ENCODE results near the gene TSPAN12. TPM values are rescaled to one million over a fixed set of nuclear protein-coding genes. Genes with fewer than 3 reads are reported as not detected.

TSPAN12 gene
- total and polyA plus RNA-seq, 2 of the 8 experiments (the other 6 are each of a cell fraction or from before 2014, with no cell fraction given): 6.1 to 17.9 TPM

- no peak for TF ChIP-seq GABPA (IDR thresholded peaks at IDR 0.05; ENCODE audit: borderline replicate concordance, insufficient read depth, low read length)
These were observed 60.8 kb downstream of the TSPAN12 start (continued) for GRCh38 chr7:120797026-120797645.

Measured in H1 (cell line).